Measurements from ENCODE around the gene SPACA6.

DNA sequence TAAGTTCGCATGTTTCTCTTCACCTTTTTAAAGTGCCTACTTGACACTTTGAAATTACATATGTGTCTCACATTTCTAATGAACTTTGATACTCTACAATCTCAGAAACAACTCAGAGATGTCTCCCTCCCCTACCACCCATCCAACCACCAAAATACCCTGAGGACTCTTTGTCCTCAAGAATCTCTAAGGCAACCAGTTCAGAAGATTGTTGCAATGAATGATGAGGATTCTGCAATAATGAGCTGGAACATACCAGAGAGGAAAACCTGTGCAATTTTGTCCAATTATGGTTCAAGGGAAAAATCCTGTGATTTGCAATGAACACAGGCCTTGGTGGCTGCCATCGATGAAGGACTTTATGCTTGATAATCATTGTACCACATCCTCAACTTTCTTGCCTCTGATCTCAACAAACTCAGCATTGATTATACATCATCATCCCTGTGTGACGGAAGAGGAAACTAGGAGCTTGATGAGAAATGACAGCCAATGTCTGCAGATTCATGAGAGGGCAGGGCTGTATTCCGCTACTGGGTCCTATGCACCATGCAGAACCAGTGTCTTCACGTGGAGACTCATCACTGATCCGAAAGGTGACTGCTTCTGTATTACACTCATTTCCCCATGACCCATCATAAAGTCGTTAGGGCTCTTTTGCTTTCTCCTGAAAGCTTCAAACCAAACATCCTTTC lies 57.4 kb downstream of the SPACA6 start:
- TF ChIP-seq, protein P1, sequence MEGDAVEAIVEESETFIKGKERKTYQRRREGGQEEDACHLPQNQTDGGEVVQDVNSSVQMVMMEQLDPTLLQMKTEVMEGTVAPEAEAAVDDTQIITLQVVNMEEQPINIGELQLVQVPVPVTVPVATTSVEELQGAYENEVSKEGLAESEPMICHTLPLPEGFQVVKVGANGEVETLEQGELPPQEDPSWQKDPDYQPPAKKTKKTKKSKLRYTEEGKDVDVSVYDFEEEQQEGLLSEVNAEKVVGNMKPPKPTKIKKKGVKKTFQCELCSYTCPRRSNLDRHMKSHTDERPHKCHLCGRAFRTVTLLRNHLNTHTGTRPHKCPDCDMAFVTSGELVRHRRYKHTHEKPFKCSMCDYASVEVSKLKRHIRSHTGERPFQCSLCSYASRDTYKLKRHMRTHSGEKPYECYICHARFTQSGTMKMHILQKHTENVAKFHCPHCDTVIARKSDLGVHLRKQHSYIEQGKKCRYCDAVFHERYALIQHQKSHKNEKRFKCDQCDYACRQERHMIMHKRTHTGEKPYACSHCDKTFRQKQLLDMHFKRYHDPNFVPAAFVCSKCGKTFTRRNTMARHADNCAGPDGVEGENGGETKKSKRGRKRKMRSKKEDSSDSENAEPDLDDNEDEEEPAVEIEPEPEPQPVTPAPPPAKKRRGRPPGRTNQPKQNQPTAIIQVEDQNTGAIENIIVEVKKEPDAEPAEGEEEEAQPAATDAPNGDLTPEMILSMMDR (IDR thresholded peaks at IDR 0.05), result no peak
- no peak for TF ChIP-seq POLR2A (IDR thresholded peaks at IDR 0.05)
